HPDE6-E6E7 (cell line): ENCODE results near the gene IGFBPL1.

Experiments used
- DNase-seq: peaks from one replicate; pipeline ENCODE4 v3.0.0; 2011; ENCODE audit warnings: missing footprints; ENCODE audit errors: extremely low spot score

The IGFBPL1 gene

DNA sequence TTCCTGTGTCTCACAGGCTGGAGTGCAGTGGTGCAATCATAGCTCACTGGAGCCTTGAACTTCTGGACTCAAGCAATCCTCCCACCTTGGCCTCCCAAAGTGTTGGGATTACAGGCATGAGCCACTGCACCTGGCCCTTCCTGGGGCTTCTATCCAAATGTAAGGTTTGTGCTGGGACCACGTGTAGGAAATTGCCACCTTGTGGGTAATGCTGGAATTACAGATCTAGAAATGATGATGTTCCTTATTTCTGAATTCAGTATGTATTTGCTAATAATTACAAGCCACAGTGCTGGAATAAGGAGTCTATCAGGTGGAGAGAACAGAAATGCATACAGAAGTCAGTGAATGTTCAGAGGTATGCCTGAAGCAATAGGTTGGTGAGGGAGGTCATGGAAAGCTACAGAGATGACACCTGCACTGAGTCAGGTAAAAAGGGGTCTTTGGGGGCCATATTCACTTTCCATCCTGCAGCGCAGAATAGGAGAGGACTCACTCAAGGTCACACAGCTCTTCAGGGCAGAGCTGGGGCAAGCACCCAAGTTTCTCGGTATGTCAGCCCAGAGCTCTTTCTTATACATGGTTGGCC is 8.8 kb upstream of the IGFBPL1 start:
- DNase-seq, result no peak

DNA sequence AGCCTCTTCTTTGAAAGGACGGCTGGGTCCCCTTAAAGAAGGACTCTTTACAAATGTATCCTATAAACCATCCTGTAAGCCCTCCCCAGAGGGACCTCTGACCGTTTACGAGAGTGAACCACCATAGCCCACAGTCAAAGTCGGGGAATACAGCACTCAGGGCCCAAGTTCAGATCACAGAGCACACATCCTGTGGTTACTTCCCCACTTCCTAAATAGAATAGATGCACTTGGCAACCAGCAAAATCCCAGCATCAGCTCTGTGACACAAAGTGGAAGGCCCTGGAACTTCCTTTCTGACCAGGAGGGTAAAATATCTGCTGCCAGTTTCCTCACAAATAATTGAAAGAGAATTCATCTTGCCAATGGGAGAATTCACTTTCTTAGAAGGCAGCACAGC is 6.9 kb upstream of the IGFBPL1 start:
- no peak for DNase-seq

DNA sequence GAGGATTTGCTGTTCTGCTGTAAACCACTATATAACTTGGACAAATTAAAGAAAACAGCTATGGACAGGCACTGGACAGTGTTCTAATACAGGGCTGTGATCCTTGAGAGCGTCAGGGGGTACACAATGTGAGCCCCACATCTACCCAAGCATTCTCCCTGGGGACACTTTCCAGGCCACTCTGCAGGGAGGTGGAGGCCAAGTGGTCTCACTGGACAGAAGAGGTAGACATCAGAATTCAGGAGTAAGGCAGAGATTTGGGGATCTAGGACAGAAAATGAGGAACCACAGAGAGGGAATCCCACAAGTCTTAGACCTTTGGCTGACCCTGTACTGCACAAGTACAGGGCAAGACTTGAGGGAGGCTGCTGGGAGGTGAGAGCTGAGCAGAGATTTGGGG is 3.8 kb upstream of the IGFBPL1 start:
- no peak for DNase-seq

DNA sequence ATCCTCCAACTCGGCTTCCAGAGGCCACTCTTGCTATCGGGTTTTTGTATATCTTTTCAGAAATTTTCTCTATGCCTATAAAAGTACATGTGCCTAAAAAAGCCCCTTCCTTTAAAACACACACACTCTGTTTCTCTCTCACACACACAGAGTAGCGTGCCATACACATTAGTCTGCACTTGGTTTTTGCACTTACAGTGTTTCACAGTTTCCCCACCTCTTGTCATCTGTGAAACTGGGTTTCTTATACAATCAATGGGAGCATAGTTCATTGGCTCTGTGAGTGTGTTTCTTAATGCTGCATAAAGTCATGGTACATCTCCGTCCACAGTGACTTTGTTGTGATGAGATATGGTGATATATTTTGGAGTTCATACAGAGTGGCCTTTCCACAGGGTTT is 664 bp upstream of the IGFBPL1 start:
- DNase-seq, result no peak

GRCh38 chr9:38423273-38423972 is 831 bp downstream of the IGFBPL1 start:
- DNase-seq, result no peak

GRCh38 chr9:38422555-38423260 is 1.5 kb downstream of the IGFBPL1 start:
- no peak for DNase-seq

DNA sequence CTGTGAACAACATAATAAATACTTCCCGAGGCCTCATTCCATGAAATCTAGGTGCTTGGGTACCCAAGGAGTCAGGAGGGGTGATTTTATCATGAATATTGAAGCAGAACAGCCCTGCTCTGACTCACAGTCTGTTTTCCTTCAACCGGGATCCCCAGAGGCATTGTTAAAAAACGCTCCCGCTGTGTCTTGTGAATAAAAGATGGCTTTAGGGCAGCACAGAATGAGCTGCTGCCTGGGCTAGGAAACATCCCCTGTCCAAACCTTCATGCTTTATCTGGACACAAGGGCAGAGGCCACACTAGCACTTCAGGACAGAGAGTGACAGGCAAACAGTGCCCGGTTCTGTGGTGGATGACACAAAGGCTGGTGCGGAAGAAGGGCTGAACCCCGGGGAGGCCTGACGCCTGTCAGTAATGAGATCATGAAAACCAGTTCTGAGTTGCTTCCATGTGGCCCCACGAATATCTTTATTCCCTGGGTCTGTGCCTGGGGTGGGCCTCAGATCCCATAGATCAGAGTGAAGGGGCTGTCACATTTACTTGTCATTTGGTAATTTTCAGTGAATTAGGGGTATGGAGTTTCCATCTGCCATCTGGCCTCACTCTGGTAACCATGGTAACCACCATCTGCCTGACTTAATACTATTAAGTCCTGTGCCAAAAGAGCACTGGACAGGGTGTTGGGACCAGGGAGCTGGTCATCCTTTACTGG is 2.6 kb downstream of the IGFBPL1 start:
- DNase-seq, result no peak

DNA sequence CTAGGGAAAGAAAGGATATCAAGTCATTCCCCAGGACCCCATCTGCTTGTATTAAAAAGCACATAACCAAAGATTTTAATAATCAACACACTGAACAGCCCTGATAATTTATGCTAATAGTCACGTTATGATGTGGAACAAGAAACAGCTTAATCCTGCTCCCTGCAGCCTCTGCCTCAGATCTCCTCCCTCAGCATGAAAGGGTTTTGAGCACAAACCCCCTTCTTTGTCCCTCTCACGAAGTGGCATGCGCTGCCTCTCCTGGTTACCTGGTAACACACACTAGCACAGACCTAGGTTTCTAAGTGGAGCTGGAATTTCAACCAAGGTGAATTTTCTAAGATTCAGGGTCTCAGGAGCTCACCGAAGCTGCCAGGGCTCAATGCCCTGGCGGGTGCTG is 5.1 kb downstream of the IGFBPL1 start:
- no peak for DNase-seq

DNA sequence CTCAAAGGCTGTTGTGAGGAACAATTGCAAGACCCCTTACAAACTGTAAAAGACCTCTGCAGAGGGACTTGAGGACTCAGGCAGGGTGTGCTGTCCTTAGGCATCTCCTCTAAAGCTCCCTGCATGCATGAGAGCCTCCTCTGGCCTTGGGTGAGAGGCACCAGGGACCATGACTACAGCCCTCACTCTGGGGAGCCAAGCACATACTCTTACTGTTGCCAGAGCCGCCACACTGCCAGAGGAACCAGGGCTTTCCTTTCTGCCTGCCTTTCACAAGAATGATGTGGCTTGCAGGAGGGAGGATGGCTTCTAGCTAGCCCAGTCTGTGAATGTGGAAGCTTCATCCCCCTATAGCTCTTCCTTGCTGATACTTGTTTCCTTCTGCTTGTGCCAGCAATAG is 5.9 kb downstream of the IGFBPL1 start:
- no peak for DNase-seq

DNA sequence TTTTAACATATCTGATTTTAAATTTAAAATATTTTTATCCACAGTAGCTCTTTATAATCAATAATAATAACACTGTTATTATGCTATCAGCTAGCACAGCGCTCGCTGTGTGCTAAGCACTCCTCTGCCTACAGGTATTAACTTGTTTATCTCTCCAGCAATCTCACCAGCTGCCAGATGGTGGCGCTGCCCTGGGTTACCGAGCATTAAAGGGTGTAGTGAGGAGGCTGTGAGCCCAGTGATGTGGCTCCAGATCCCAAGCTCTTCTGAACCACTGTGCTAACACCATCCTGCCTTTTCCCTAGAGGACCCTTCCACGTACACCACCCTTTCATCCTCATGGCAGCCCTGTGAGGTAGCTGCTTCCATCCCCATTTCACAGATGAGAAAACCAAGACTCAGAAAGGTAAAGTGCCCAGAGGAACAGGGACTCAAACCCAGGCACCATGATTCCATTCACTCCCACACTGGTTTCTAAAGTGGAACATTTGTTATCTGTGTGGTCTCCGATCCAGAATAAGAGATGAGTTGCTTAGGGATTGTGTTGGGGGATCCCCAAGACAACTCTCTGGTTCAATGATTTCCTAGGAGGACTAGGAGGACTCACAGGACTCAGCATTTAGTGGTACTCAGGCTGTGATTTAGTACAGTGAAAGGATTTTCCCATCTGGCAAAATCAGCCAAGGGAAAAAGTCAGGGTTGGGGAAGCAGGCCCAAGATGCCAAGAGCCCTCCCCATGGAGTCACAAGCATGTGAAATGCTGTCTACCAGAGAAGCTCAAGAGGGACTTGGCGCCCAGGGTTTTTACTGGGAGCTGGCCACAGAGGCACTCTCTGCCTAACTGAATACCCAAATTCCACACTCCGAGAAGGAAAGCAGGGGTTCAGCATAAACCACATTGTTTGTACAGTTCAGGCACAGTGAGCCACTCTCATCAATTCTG is 7.0 kb downstream of the IGFBPL1 start:
- no peak for DNase-seq

DNA sequence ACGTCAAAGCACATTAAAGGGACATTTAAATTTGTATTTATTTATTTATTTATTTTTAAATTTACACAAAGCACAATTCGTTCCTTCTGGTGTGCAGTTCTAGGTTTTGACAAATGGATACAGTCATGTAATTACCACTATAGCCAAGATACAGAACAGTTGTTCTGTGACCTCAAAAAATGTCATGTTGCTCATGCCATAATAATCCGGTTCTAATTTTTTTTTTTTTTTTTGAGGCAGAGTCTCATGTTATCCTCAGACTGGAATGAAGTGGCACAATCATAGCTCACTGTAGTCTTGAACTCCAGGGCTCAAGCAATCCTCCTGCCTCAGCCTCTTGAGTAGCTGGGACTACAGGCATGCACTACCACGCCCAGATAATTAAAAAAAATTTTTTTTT is 7.8 kb downstream of the IGFBPL1 start:
- no peak for DNase-seq

DNA sequence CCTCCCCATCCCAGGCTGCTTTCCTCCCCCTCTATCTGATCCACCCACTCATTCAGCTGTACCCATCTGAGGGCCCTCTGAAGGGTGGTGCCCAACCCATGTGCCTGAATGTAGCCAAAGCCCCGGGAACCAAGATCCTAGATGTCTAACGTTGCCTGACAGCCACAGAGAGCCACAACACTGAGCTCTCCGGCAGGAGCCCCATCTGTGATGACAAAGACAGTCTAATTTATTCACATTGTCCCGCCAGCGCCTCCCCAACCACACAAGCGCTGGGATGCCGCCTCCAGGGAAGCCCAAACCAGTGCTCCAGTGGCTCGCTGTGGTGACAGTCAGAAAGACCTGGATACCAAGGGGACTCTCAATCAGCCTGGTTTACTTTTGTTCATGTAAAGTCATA is 8.4 kb downstream of the IGFBPL1 start:
- no peak for DNase-seq

DNA sequence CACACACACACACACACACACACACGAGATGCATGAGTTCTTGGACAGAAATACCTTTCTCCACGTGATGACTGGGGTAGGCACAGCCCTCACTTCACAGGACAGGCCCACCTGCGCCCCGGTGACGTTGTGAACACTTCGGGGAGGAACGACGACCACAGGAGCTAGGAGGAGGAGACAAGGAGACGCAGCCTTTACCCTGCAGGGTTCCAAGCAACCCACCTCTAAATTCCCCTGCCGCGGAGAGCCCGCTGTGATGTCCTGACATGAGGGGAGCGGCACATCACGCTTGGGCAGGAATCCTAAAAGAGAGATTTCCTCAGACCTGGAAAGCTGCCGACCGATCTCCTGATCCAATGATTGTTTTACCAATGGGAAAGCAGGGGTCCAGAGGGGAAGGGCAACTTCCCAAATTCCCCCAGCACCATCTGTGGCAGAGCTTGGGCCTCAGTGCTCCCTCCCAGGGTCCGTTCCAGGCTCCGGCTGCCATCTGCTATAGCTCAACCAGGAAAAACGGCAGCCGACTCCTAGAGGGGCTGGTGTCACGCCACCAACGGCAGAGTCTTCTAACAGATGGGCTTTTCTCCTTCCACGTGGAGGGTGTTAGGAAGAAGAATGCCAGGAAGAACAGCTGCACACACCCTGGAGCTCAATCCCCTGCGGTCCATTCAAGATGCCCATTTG is 10.1 kb downstream of the IGFBPL1 start:
- DNase-seq, result no peak

- no peak for DNase-seq
These were observed 11.0 kb downstream of the IGFBPL1 start for GRCh38 chr9:38413283-38413682.

- DNase-seq, result no peak
These were observed 11.5 kb downstream of the IGFBPL1 start for GRCh38 chr9:38412751-38413150.

GRCh38 chr9:38408719-38409118 is 15.5 kb downstream of the IGFBPL1 start:
- DNase-seq, result no peak

DNA sequence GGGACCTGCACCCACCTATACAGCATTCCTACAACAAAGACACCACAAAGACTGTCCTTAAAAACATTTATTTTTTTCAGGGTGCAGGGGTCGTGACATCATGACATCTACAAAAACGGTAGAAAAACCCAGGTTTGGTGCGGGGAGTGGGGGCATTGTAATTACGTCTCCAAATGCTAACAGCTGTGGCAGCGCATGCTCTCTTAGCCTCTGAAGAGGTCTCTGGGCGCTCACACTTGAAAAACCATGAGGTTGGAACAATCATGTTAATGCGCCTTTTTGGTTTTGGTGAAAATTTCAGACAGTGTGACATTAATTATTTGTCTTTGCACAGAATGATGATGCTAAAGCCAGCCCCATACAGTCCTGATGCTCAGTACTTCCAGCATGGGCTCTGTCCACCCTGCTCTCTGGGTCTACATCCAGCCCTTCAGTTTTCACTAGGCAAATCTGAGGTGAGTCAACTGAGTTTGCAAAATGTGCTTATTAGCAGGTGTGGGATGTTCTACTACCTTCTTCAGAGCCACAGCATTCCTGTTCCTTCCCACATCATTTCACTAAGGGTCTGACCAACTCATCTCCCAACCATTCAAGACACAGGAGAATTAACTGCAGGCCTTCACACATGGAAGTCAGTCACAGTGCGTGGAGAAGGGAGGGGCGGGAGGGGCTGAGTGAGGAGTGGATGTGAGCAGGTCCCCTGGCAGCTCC is 17.6 kb downstream of the IGFBPL1 start:
- no peak for DNase-seq

DNA sequence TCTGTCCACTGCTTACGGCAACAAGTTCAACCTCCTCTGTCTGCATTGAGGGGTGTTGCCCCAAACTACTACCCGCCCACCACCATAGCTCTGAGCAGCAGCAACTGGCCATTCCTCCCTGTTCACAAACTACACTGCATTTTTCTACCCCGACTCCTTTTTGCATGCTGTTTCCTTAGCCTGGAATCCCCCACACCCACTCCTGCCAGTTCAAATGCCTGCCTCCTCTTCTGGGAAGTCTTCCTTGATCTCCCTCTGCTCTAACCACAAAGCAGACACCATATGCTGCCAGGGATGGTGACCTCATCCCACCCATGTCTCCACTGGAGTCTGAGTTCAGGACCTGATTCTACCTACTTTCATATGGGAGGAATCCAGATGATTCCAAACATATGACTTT is 18.5 kb downstream of the IGFBPL1 start:
- no peak for DNase-seq

GRCh38 chr9:38404314-38404713 is 19.9 kb downstream of the IGFBPL1 start:
- no peak for DNase-seq

DNA sequence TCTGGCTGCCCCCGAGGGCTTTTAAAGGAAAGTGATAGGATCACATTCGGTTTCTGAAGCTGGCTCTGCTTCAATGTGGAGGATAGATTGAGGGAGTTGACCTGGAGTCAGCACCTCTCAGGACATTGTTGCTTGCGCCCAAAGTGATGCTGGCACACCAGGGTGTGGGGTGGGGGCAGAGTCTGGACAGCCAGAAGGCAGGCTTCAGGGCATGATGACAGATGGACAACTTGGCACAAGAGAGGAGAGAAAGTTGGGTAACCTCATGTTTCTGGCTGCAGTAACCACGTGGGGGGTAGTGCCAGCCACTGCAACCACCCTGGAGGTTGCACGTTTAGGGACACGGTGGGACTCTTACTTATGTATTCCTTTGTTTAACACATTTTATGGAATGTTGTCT is 22.3 kb downstream of the IGFBPL1 start:
- DNase-seq, result no peak
